Glomerular endothelial cell (primary cell): Measurements from ENCODE around the gene GABRR1. TPM values are rescaled to one million over a fixed set of nuclear protein-coding genes. Genes with fewer than 3 reads are reported as not detected.
"Not testable (repeated sequence)": the region's sequence is repeated elsewhere in the genome, so short reads cannot be mapped to it uniquely, and the experiment has no call there.

ENCODE experiments used
- DNase-seq: peaks from one replicate; pipeline ENCODE4 v3.0.0-alpha.2; 2011; ENCODE audit warnings: low read depth, low spot score; ENCODE audit errors: extremely low read depth
- total RNA-seq: library from RNA; depleted of rRNA; stranded (reverse); fragments of >200 nt; gene quantifications from 2 replicates; pipeline ENCODE4 v1.2.3, GENCODE V29; 2015

GABRR1 gene
- total RNA-seq, 1 donor from 2014 or later, result not detected

DNA sequence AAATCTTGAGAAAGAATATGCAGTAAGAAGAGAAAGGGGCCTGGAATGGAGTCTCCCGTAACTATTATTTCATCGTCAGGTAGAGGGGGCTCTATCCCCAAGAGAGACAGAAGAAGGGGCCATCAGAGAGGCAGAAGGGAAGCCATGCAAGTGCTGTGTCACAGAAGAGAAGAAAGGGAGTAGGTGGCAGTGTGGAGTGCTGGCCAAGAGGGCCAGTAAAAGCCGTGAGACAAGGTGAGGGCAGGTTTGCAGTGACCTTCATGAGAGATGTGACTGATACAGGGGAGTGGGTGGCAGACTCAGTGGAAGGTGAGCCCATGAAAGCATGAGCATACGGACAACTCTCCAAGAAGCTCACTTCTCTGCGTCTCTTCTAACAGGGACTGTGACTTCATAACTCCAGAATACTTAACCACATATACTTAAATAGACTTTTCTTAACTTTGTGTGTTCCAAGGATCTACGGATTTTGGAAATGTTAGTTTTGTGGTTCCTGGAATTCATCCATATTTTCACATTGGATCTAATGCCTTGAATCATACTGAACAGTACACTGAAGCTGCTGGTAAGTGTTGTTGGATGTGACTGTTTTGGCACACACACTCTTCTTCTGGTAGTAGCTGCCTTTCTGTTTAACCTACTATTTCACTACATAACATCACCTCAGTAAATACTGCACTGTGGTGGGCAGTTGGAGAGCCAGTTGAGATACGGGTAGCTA, 55.7 kb downstream of the GABRR1 start:
- DNase-seq, result no peak

GRCh38 chr6:89160331-89161092, 56.6 kb downstream of the GABRR1 start:
- no peak for DNase-seq

GRCh38 chr6:89154131-89154530, 63.0 kb downstream of the GABRR1 start:
- DNase-seq, result no peak

- DNase-seq, result no peak
Observed at GRCh38 chr6:89148016-89148750, 69.0 kb downstream of the GABRR1 start.

DNA sequence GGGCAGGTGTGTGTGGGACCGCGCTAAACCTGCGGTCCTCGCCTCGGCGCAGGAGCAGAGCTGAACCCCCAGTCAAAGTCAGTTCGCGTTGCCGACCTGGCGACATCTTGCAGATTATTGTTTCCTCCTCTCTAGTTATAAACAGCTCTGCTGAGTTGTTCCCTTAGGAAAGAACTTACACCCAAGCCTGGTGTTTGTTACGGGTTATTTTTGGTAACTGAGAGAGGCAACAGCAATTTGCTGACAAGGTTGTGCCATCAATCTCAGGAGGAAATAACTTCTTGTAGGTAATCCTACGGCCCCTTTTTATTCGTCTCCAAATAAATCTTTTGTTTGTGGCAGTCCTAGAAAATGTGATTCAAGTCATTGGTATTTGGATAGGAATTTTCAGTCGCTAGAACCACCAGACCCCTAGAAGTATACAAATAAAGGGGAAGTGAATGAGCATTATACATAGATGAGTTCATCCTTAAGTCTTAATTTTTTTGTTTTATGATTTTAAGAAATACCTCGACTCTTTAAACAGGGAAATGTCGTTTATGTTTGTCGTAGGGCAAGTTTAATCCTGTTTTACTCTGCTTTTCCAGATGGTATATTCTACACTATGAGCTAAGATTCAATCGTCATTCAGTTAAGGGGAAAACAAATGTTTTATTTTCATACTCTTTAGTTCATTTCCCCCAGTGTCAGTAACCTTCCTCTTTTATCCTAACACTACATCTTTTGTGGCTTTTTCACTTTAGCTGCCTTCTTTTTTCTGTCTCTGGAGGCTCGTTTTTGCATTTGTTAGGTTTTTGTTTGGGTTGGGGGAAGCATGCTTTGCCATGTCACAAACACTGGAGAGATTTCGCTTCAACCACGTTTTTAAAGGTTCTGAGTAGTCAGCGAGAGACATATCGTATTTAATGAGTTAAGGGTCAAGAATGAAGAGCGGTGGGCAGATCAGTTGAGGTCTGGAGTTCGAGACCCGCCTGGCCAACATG, 70.1 kb downstream of the GABRR1 start:
- DNase-seq, result no peak

DNA sequence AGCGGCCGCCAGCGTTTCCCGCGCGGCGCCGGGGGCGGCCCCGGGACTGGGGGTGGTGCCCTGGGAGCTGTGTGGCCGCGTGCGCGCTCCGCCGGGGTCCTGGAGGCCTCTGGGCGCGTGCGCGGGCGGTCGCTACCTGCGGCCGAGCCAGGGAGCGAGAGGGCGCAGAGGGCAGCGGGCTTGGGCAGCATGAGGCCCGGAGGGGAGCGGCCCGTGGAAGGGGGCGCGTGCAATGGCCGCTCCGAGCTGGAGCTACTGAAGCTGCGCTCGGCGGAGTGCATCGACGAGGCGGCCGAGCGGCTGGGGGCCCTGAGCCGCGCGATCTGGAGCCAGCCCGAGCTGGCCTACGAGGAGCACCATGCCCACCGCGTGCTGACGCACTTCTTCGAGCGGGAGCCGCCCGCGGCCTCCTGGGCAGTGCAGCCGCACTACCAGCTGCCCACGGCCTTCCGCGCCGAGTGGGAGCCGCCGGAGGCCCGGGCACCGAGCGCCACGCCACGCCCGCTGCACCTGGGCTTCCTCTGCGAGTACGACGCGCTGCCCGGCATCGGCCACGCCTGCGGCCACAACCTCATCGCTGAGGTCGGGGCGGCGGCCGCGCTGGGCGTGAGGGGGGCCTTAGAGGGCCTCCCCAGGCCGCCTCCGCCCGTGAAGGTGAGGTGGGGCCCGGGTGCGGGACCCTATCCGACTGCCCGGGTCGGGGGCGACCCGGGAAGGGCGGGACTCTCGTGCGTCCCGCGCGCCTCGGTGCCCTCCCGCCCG, 71.0 kb downstream of the GABRR1 start, which contains the start of gene PM20D2:
Gene PM20D2, plus strand, starts transcription at position 100 of the 762 bp plus-strand sequence. Its CDS starts 90 bp downstream, at position 190.
- DNase-seq, result no peak

DNA sequence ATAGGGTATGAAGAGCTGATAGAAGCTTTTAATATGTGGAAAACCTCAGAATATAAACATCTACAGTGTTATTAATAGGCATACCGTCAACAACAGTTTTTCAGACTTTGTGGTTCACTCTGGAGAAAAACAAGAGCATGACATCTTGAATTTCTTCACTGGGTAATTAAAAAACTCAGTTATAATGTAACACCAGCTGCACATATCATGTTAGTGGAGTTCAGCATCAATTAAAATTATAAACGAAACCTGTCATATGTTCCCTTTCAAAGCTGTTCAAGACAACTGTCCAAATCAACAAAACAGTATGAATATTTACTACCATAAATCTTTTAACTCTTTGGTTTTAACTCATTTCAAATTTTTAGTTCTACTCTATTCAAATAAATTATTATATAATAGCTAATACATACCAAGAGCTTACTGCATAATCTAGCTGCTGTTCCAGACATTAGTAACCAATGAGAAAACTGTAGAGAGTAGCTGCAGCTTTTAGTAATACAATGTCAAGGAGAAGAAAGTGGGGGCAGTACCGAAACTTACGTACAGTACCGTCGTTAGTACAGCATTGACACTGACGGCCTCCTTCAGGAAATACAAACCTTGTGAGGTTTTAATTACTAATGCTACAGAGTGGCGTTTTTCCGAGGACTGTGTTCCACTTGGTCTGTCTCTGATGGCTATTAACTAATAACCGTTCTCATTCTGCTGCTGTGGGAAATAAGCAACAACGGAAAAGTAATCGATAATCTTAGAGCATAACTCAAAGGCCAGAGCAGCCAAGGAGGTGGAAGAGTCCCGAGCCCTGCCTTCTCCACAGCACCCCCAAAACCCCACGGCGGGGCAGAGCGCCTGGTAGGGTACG, 71.8 kb downstream of the GABRR1 start:
- no peak for DNase-seq

GRCh38 chr6:89144354-89144906, 72.7 kb downstream of the GABRR1 start:
- DNase-seq, result no peak

- no peak for DNase-seq
Observed at GRCh38 chr6:89140347-89141156, 76.6 kb downstream of the GABRR1 start.

GRCh38 chr6:89139509-89140346, 77.4 kb downstream of the GABRR1 start:
- no peak for DNase-seq

GRCh38 chr6:89138173-89138572, 79.0 kb downstream of the GABRR1 start:
- DNase-seq, result no peak

- no peak for DNase-seq
Observed at GRCh38 chr6:89134723-89135122, 82.4 kb downstream of the GABRR1 start.

- DNase-seq, result no peak
Observed at GRCh38 chr6:89133981-89134380, 83.2 kb downstream of the GABRR1 start.

GRCh38 chr6:89132057-89132456, 85.1 kb downstream of the GABRR1 start:
- DNase-seq, result no peak

GRCh38 chr6:89131599-89131998, 85.6 kb downstream of the GABRR1 start:
- DNase-seq, result no peak

DNA sequence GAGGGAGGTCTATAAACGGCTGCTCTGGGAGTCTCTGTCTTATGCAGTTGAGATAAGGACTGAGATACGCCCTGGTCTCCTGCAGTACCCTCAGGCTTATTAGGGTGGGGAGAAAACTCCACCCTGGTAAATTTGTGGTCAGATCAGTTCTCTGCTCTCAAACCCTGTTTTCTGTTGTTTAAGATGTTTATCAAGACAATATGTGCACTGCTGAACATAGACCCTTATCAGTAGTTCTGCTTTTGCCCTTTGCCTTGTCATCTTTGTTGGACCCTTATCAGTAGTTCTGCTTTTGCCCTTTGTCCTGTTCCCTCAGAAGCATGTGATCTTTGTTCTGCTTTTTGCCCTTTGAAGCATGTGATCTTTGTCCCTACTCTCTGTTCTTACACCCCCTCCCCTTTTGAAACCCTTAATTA, 88.9 kb downstream of the GABRR1 start:
- not testable (repeated sequence) for DNase-seq
